Measurements from ENCODE around the gene HMX3. TPM values are rescaled to one million over a fixed set of nuclear protein-coding genes. Genes with fewer than 3 reads are reported as not detected.

The HMX3 gene
- polyA plus RNA-seq, 4 donors = not detected

GRCh38 chr10:123146894-123147634 lies 11.3 kb downstream of the HMX3 start:
- no peak for DNase-seq (ENCODE audit: low read depth in 4 of 4, low spot score in 3 of 4)

- no peak for DNase-seq (ENCODE audit: low read depth in 4 of 4, low spot score in 3 of 4)
Measured at GRCh38 chr10:123147635-123148413, 12.1 kb downstream of the HMX3 start, which contains the start of gene HMX2. Gene HMX2 (plus strand): TSS chr10:123148136. CDS start chr10:123148379, 243 bp downstream.

GRCh38 chr10:123148414-123149161 lies 12.8 kb downstream of the HMX3 start:
- DNase-seq (ENCODE audit: low read depth in 4 of 4, low spot score in 3 of 4) = no peak

DNA sequence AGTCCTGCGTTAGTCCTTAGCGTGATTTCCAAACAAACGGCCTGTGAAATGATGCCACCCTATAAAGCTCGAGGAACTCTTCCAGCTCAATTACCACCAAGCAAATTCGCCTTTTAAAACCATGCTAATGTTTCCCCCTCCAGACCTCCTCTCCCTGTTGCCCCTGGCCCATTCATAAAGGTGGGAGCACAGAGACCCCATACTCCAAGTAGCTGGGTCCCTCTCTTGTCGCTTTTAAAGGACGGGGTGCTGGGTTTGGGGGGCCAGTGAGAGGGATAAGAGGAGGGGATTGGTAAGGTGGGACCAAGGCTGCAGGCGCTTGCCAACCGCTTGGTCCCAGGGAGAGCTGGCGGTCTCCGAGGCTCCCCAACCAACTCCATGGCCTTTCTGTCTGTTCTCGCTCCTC lies 13.4 kb downstream of the HMX3 start:
- no peak for DNase-seq (ENCODE audit: low read depth in 4 of 4, low spot score in 3 of 4)

DNA sequence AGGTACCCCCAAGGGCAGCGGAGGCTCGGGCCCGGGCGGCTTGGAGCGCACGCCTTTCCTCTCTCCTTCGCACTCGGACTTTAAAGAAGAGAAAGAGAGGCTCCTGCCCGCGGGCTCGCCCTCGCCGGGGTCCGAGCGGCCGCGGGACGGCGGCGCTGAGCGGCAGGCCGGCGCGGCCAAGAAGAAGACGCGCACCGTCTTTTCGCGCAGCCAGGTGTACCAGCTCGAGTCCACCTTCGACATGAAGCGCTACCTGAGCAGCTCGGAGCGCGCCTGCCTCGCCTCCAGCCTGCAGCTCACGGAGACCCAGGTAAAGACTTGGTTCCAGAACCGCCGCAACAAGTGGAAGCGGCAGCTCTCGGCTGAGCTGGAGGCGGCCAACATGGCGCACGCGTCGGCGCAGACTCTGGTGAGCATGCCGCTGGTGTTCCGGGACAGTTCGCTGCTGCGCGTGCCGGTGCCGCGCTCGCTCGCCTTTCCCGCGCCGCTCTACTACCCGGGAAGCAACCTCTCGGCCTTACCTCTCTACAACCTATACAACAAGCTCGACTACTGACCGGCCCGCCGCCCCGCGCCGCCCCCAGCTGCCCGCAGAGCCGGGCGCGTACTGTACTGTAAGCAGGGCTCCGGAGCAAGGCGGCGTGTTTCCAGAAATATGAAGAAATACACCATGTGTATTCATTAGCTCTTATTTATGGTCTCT lies 13.9 kb downstream of the HMX3 start:
- no peak for DNase-seq (ENCODE audit: low read depth in 4 of 4, low spot score in 3 of 4)

GRCh38 chr10:123150271-123150985 lies 14.7 kb downstream of the HMX3 start:
- no peak for DNase-seq (ENCODE audit: low read depth in 4 of 4, low spot score in 3 of 4)

GRCh38 chr10:123150986-123151736 lies 15.4 kb downstream of the HMX3 start:
- no peak for DNase-seq (ENCODE audit: low read depth in 4 of 4, low spot score in 3 of 4)

GRCh38 chr10:123151737-123152135 lies 16.0 kb downstream of the HMX3 start:
- no peak for DNase-seq (ENCODE audit: low read depth in 4 of 4, low spot score in 3 of 4)

DNA sequence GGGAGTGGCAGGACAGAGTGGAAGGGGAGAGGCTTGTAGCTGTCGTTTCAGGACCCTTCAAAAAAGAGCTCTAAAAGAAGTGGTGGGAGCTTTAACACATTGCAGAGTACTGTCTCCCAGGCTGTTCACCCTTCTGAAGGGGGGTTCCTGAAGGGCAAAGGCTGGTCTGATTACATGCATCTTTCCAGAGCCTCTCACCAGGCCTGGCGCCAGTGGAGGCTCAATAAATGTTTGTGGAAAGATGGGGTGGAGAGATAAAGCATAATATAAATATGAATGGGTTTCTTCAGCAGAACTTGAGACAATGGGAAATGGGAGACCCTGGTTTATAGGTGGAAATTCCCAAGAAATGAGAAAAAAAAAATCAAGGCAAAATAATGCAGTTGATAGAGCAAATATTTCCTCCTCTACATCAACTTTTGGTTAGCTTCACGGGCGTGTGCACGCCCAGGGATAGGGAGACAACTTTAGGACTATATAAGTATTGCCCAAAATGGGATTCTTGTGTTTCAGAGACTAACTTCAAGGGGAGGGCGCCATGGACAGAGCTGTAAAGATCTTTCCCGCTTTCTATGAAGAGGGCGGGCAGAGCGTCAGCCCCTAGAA lies 17.8 kb downstream of the HMX3 start:
- no peak for DNase-seq (ENCODE audit: low read depth in 4 of 4, low spot score in 3 of 4)

- DNase-seq (ENCODE audit: low read depth in 4 of 4, low spot score in 3 of 4) = peak; percentile 91 to 99 (median 98)
Measured at GRCh38 chr10:123154092-123154710, 18.4 kb downstream of the HMX3 start, which contains the start of gene BUB3. Gene BUB3 (plus strand): TSS chr10:123154402. CDS start chr10:123154918, 516 bp downstream.

DNA sequence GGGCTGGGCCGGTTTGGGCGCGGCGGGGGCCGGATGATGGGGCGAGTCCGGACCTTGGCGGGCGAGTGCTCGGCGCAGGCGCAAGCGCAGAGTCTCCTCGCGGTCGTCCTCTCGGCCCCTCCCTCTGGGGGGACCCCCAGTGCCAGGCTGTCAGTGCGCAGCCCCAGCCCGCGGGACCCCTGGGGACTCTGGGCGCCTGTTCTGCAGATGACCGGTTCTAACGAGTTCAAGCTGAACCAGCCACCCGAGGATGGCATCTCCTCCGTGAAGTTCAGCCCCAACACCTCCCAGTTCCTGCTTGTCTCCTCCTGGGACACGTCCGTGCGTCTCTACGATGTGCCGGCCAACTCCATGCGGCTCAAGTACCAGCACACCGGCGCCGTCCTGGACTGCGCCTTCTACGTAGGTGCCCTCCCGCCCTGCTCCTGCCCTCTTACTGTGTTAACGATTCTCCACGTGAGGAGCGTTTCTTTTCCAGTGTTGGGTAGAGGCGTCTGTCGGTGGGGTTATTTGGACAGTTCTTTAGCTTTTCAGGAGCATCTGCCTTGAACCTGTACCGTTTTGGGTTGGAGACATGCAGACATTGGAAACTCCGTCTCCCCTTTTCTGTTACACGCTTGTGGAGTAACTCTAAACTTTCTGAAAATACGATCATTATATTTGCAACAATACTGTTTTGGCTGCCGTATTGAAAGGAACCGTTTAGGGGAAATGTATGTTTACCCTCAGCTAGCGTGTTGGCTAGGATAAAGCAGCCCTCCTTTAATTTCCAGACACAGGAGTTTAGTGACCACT lies 19.1 kb downstream of the HMX3 start:
- no peak for DNase-seq (ENCODE audit: low read depth in 4 of 4, low spot score in 3 of 4)

DNA sequence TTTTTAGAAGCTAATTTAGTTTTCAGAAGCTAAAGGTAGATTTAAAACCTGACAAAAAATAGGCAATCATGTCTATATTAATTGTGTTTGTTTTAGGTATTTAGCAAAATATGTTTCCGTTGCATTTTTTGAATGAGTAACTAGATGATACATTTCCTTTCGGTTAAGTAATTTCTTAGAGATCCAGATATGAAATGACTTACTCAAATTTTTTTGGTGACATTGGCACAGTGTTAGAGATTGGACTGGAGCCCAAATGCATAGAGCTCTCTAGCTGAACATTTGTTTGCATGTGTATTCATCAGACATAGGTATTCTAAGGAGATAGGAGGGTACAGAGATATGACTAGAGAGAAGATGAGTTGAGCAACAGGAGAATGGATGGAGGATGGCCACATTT lies 20.3 kb downstream of the HMX3 start:
- no peak for DNase-seq (ENCODE audit: low read depth in 4 of 4, low spot score in 3 of 4)

GRCh38 chr10:123157210-123157609 lies 21.4 kb downstream of the HMX3 start:
- DNase-seq (ENCODE audit: low read depth in 4 of 4, low spot score in 3 of 4) = no peak

GRCh38 chr10:123158682-123159081 lies 22.9 kb downstream of the HMX3 start:
- DNase-seq (ENCODE audit: low read depth in 4 of 4, low spot score in 3 of 4) = no peak

DNA sequence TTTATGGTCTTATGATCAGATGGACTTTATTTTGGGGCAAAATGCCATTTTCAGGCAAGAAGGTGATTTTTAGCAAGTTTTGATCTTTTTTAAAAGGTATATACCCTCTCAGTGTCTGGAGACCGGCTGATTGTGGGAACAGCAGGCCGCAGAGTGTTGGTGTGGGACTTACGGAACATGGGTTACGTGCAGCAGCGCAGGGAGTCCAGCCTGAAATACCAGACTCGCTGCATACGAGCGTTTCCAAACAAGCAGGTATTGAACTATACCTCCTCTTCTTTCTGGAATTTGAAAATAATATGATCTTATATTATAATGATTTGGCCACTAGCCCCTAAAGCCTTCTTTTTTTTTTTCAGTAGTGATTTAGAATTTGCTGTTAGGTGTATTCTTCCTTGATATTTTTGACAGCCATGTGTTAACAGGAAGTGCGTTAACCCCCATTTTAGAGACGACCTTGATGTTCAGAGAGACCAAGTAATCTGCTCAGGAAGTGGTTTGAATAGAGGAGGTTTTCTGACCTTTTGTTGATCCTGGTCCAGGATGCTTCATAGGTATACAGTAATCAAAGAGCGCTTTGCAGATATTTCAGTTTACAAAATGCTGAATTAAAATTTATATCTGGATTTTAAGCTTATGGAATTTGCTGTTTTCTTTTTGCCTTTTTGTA lies 24.7 kb downstream of the HMX3 start:
- no peak for DNase-seq (ENCODE audit: low read depth in 4 of 4, low spot score in 3 of 4)

GRCh38 chr10:123164319-123164718 lies 28.5 kb downstream of the HMX3 start:
- DNase-seq (ENCODE audit: low read depth in 4 of 4, low spot score in 3 of 4) = no peak

All from right renal pelvis (tissue), 4 donors.